HG02973 (cell line): Measurements from ENCODE around the gene GOT1.

Experiments used
- ATAC-seq: cut with Tn5 transposase; IDR thresholded peaks from one replicate; pipeline ENCODE4 v1.9.1; 2021; ENCODE audit warnings: moderate library complexity; ENCODE audit not compliant: unreplicated experiment

GOT1 gene

GRCh38 chr10:99433378-99434020 lies 3.1 kb upstream of the GOT1 start:
- no peak for ATAC-seq

GRCh38 chr10:99432881-99433280 lies 2.5 kb upstream of the GOT1 start:
- ATAC-seq, result no peak

GRCh38 chr10:99432047-99432446 lies 1.6 kb upstream of the GOT1 start:
- no peak for ATAC-seq

GRCh38 chr10:99431190-99431760 lies 851 bp upstream of the GOT1 start:
- ATAC-seq, result no peak

GRCh38 chr10:99430116-99430450 lies 341 bp downstream of the GOT1 start:
- ATAC-seq, result no peak

GRCh38 chr10:99429517-99430095 lies 818 bp downstream of the GOT1 start:
- no peak for ATAC-seq

- no peak for ATAC-seq
These were observed 2.7 kb downstream of the GOT1 start for GRCh38 chr10:99427566-99428190.

- ATAC-seq, result no peak
These were observed 3.7 kb downstream of the GOT1 start for GRCh38 chr10:99426689-99427088.

GRCh38 chr10:99425204-99425603 lies 5.2 kb downstream of the GOT1 start:
- no peak for ATAC-seq

GRCh38 chr10:99424656-99425055 lies 5.8 kb downstream of the GOT1 start:
- ATAC-seq, result no peak

GRCh38 chr10:99422529-99423096 lies 7.8 kb downstream of the GOT1 start:
- ATAC-seq, result no peak

GRCh38 chr10:99421233-99421739 lies 9.1 kb downstream of the GOT1 start:
- no peak for ATAC-seq

- no peak for ATAC-seq
These were observed 10.7 kb downstream of the GOT1 start for GRCh38 chr10:99419688-99420087.

GRCh38 chr10:99418910-99419624 lies 11.4 kb downstream of the GOT1 start:
- no peak for ATAC-seq

- no peak for ATAC-seq
These were observed 18.3 kb downstream of the GOT1 start for GRCh38 chr10:99412099-99412498.

- no peak for ATAC-seq
These were observed 18.9 kb downstream of the GOT1 start for GRCh38 chr10:99411546-99411945.

GRCh38 chr10:99410876-99411275 lies 19.5 kb downstream of the GOT1 start:
- no peak for ATAC-seq

- no peak for ATAC-seq
These were observed 20.3 kb downstream of the GOT1 start for GRCh38 chr10:99410146-99410545.

GRCh38 chr10:99406149-99406548 lies 24.3 kb downstream of the GOT1 start:
- no peak for ATAC-seq

- ATAC-seq, result peak; percentile 78
These were observed 26.8 kb downstream of the GOT1 start for GRCh38 chr10:99403674-99404073.

GRCh38 chr10:99399664-99400063 lies 30.8 kb downstream of the GOT1 start:
- ATAC-seq, result no peak
